Esophagus muscularis mucosa (tissue), 4 donors: ENCODE data around the gene THADA. TPM values are rescaled to one million over a fixed set of nuclear protein-coding genes. Genes with fewer than 3 reads are reported as not detected.

Experiments used
- DNase-seq: peaks from one replicate; pipeline ENCODE4 v3.0.0-alpha.2; 2017; ENCODE audit errors: extremely low spot score
- H3K27ac ChIP-seq, 4 donors: fragments of 200-600 bp; sonication (generic); replicated peaks in 1 of 4; 1 replicate in 3 of 4; 2 replicates in 1 of 4; pipeline ENCODE4 v1.5.1; 2016 to 2019; ENCODE audit warnings: mild to moderate bottlenecking in 1 of 4
- H3K27me3 ChIP-seq, 4 donors: fragments of 200-600 bp; sonication (generic); one replicate each; pipeline versions ENCODE4 v1.5.1 to v1.6.0; 2016 to 2019
- H3K36me3 ChIP-seq, 4 donors: fragments of 200-600 bp; sonication (generic); one replicate each; pipeline ENCODE4 v1.5.1; 2016 to 2019
- H3K4me1 ChIP-seq, 4 donors: fragments of 200-600 bp; sonication (generic); one replicate each; pipeline ENCODE4 v1.5.1; 2016 to 2019
- H3K4me3 ChIP-seq, 4 donors: fragments of 200-600 bp; sonication (generic); 1 replicate in 2 of 4; 2 replicates in 2 of 4; pipeline ENCODE4 v1.5.1; 2016 to 2019; ENCODE audit warnings: mild to moderate bottlenecking in 4 of 4, moderate library complexity in 1 of 4
- H3K9me3 ChIP-seq, 4 donors: fragments of 200-600 bp; sonication (generic); 1 replicate in 3 of 4; 2 replicates in 1 of 4; pipeline ENCODE4 v1.5.1; 2016 to 2019
- CTCF ChIP-seq, 3 experiments: fragments of 200-600 bp in 2 of 3; fragments of 450-650 bp in 1 of 3; sonication (generic) in 2 of 3; IDR thresholded peaks; one replicate each; pipeline ENCODE4 v1.5.1; 2017 to 2019; ENCODE audit warnings: antibody characterized with exemption in 3 of 3, mild to moderate bottlenecking in 2 of 3, moderate library complexity in 1 of 3
- EP300 ChIP-seq: sonication (generic); formaldehyde crosslinking; IDR thresholded peaks from one replicate; pipeline ENCODE4 v1.6.1; 2017; ENCODE audit warnings: antibody characterized with exemption
- POLR2A ChIP-seq: fragments of 450-650 bp; IDR thresholded peaks from one replicate; pipeline ENCODE4 v1.6.1; 2017; ENCODE audit warnings: antibody characterized with exemption, moderate library complexity, mild to moderate bottlenecking, low read depth
- POLR2AphosphoS5 ChIP-seq, 2 donors: sonication (generic); formaldehyde crosslinking; IDR thresholded peaks; one replicate each; pipeline ENCODE4 v1.6.1; 2017; ENCODE audit warnings: antibody characterized with exemption in 2 of 2
- WGBS: methylation state at CpG from one replicate; pipeline ENCODE4 v1.1.5; 2018; 5-methylcytosine and 5-hydroxymethylcytosine counted together
- intact Hi-C: fragments of 100-400 bp; cut with DNase I; formaldehyde crosslinking; loops from one replicate; pipeline ENCODE4 v1.15.1; 2023
- total RNA-seq, 4 donors: library from RNA; depleted of rRNA; stranded (reverse); fragments of >200 nt; gene quantifications; one replicate each; pipeline versions ENCODE4 v1.1.0 to v1.2.1, GENCODE V29; 2016

The THADA gene
- total RNA-seq, 4 donors from 2014 or later, result 17.2 to 28.7 (median 21.3) TPM

GRCh38 chr2:43472527-43473194 is 123.2 kb downstream of the THADA start:
- WGBS, result 89% methylated on average over 3 of the region's 3 CpGs
- intact Hi-C loops, result no loop called here
- no peak for DNase-seq
- Histone ChIP-seq H3K4me3 (no peak overlapping the region), H3K27me3 (no peaks in the 10 kb centered on the region), H3K27ac (no peak overlapping the region), H3K4me1 (peaks cover 0 to 14% (median 6%) of the 10 kb centered on the region in 4 donors), H3K9me3 (no peaks in the 10 kb centered on the region), H3K36me3 (peaks cover 0 to 4% (median 0%) of the 10 kb centered on the region in 4 donors)
- TF ChIP-seq POLR2AphosphoS5 (IDR thresholded peaks at IDR 0.05) (no peak), EP300 (no peak)

DNA sequence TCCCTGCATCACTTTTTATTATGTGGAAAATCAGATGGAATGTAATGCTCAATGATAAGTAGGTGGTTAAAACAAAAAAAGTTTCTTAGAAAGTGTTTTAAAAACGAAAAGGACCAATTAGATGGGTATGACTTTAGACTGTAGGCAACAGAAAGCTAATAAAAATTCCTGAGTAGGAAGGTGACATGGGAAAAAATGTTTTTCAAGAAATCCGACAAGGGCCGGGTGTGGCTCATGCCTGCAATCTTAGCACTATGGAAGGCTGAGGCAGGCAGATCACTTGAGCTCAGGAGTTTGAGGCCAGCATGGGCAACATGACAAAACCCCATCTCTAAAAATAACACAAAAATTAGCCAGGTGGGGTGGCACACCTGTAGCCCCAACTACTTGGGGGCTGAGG is 126.1 kb downstream of the THADA start:
- 89% methylated on average over 3 of the region's 3 CpGs for WGBS
- TF ChIP-seq POLR2AphosphoS5 (IDR thresholded peaks at IDR 0.05) (no peak), CTCF (IDR thresholded peaks at IDR 0.05) (no peak), EP300 (no peak), POLR2A (no peak)
- H3K27ac ChIP-seq, result no peak overlapping the region
- H3K4me1 ChIP-seq, result peaks cover 0 to 21% (median 19%) of the 10 kb centered on the region in 4 donors
- intact Hi-C loops, result no loop called here
- no peak overlapping the region for H3K4me3 ChIP-seq
- H3K36me3 ChIP-seq, result peaks cover 0 to 4% (median 0%) of the 10 kb centered on the region in 4 donors
- no peak for DNase-seq
- H3K9me3 ChIP-seq, result no peaks in the 10 kb centered on the region
- no peaks in the 10 kb centered on the region for H3K27me3 ChIP-seq

DNA sequence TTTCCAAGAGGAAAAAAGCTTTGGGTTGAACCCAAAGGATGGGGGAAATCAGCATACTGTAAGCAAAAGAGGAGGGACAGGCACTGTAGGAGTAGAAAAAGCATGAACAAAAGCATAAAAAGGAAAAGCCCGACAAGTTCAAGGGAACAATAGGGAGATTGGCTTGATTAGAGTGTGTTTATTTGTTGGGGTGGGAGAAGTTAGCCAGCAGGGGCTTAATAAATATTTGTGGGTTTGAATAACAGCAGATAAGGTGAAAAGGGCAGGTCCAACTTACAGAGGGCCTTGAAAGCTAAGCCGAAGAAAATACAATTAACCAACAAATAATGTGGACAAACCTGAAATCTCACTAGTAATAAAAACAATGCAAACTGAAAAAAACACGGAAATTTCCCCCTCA is 126.7 kb downstream of the THADA start:
- peaks cover 0 to 4% (median 0%) of the 10 kb centered on the region in 4 donors for H3K36me3 ChIP-seq
- no peak overlapping the region for H3K27ac ChIP-seq
- TF ChIP-seq CTCF (IDR thresholded peaks at IDR 0.05) (no peak), POLR2AphosphoS5 (IDR thresholded peaks at IDR 0.05) (no peak), POLR2A (no peak), EP300 (no peak)
- H3K4me3 ChIP-seq, result no peak overlapping the region
- WGBS, result 89% methylated on average over 3 of the region's 3 CpGs
- H3K4me1 ChIP-seq, result peaks cover 0 to 27% (median 25%) of the 10 kb centered on the region in 4 donors
- no peak for DNase-seq
- no peaks in the 10 kb centered on the region for H3K9me3 ChIP-seq
- intact Hi-C loops, result no loop called here
- H3K27me3 ChIP-seq, result no peaks in the 10 kb centered on the region

- no peak for DNase-seq
- no peaks in the 10 kb centered on the region for H3K9me3 ChIP-seq
- H3K27ac ChIP-seq, result peak overlapping the region; percentile 20 to 50 (median 44)
- H3K4me1 ChIP-seq, result peaks cover 5 to 39% (median 37%) of the 10 kb centered on the region in 4 donors
- H3K36me3 ChIP-seq, result peaks cover 0 to 4% (median 0%) of the 10 kb centered on the region in 4 donors
- intact Hi-C loops, result no loop called here
- WGBS, result 38% methylated on average over 3 of the region's 3 CpGs
- H3K4me3 ChIP-seq, result no peak overlapping the region
- TF ChIP-seq EP300 (no peak), POLR2A (no peak), CTCF (IDR thresholded peaks at IDR 0.05) (no peak), POLR2AphosphoS5 (IDR thresholded peaks at IDR 0.05) (no peak)
- H3K27me3 ChIP-seq, result no peaks in the 10 kb centered on the region
Measured at GRCh38 chr2:43467891-43468290, 127.9 kb downstream of the THADA start.

GRCh38 chr2:43465234-43465633 is 130.6 kb downstream of the THADA start:
- no peak for DNase-seq
- WGBS, result 92% methylated on average over 2 of the region's 2 CpGs
- TF ChIP-seq CTCF (IDR thresholded peaks at IDR 0.05) (no peak), POLR2AphosphoS5 (IDR thresholded peaks at IDR 0.05) (no peak), POLR2A (no peak), EP300 (no peak)
- Histone ChIP-seq H3K36me3 (no peaks in the 10 kb centered on the region), H3K9me3 (no peaks in the 10 kb centered on the region), H3K27me3 (no peaks in the 10 kb centered on the region), H3K27ac (peak overlapping the region; percentile 58 to 70 (median 62)), H3K4me3 (no peak overlapping the region), H3K4me1 (peaks cover 10 to 65% (median 63%) of the 10 kb centered on the region in 4 donors)
- intact Hi-C loops, result no loop called here
